Testis (tissue), 3 donors: ENCODE data around the gene TOP3B. TPM values are rescaled to one million over a fixed set of nuclear protein-coding genes. Genes with fewer than 3 reads are reported as not detected.

ENCODE experiments used
- DNase-seq: peaks from one replicate; pipeline ENCODE4 v3.0.0-alpha.2; 2019
- H3K27ac ChIP-seq, 2 donors: fragments of 200-600 bp; sonication (generic); one replicate each; pipeline ENCODE4 v1.5.1; 2019
- H3K27me3 ChIP-seq: fragments of 200-600 bp; sonication (generic); one replicate; pipeline ENCODE4 v1.5.1; 2019
- H3K36me3 ChIP-seq: fragments of 200-600 bp; sonication (generic); one replicate; pipeline ENCODE4 v1.5.1; 2017; ENCODE audit warnings: low read depth; ENCODE audit errors: missing control alignments
- H3K4me1 ChIP-seq: fragments of 200-600 bp; sonication (generic); one replicate; pipeline ENCODE4 v1.5.1; 2019
- H3K4me3 ChIP-seq, 2 donors: fragments of 200-600 bp; sonication (generic); one replicate each; pipeline ENCODE4 v1.5.1; 2017 to 2019
- H3K9me3 ChIP-seq: fragments of 200-600 bp; sonication (generic); one replicate; pipeline ENCODE4 v1.5.1; 2017
- POLR2A ChIP-seq: fragments of 450-650 bp; IDR thresholded peaks from one replicate; pipeline ENCODE4 v1.6.1; 2017; ENCODE audit warnings: antibody characterized with exemption, mild to moderate bottlenecking, moderate library complexity
- WGBS, 2 donors: methylation state at CpG; one replicate each; pipeline ENCODE4 v1.1.5; 2018; 5-methylcytosine and 5-hydroxymethylcytosine counted together
- intact Hi-C: fragments of 100-400 bp; cut with DNase I; formaldehyde crosslinking; loops from one replicate; pipeline ENCODE4 v1.15.1; 2023; ENCODE audit warnings: low total_unique reads
- polyA plus RNA-seq: library from polyadenylated mRNA; stranded (reverse); fragments of 350-450 nt; fragmentation: Illumina TruSeq; extraction: RNeasy Lipid Tissue Mini Kit (QIAGEN cat#74804); gene quantifications from one replicate; pipeline ENCODE4 v1.2.3, GENCODE V29; 2014; ENCODE audit warnings: low read depth, low replicate concordance; ENCODE audit not compliant: insufficient read depth
- total RNA-seq, 2 donors: library from RNA; depleted of rRNA; stranded (reverse); fragments of >200 nt; gene quantifications; one replicate each; pipeline ENCODE4 v1.2.3, GENCODE V29; 2016
- TF ChIP-seq, protein P1 (sequence below), 3 experiments: fragments of 450-650 bp in 2 of 3; fragments of 200-600 bp in 1 of 3; sonication (generic) in 1 of 3; IDR thresholded peaks; one replicate each; pipeline ENCODE4 v1.5.1; 2016 to 2019; ENCODE audit warnings: antibody characterized with exemption in 3 of 3, mild to moderate bottlenecking in 2 of 3, moderate library complexity in 1 of 3

Gene TOP3B
- total and polyA plus RNA-seq, 3 donors from 2014 or later = 19.1 to 70.5 (median 65.5) TPM

DNA sequence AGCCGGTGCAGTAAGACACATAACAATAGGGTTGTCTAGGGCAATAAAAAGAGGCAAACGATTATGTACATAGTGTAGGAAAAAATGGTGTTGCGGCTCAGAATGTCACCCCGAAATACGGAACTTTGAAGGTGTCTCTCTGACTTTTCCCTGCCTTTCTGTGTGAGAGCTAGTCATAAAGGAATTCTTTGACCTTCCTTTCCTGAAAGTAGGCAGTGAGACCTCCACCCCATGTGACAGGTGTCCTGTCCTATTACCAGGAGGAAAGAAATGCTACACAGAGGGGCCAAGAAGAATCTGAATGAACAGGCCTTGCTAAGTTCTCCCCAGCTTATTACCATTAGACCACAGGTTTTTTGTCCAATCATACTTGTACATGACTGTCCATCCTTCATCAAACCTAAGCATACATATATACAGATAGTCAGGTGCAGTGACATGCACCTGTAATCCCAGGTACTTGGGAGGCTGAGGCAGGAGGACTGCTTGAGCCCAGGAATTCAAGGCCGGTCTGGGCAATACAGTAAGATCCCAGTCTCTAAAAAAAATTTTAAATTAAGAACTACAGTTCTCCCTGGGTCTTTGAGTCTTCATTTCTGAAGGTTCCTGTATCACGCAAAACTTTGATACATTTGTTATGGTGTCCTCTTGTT, 16.1 kb upstream of the TOP3B start:
- Histone ChIP-seq H3K27me3 (no peaks in the 10 kb centered on the region), H3K9me3 (no peaks in the 10 kb centered on the region), H3K4me3 (no peak overlapping the region), H3K36me3 (no peaks in the 10 kb centered on the region), H3K27ac (no peak overlapping the region), H3K4me1 (no peaks in the 10 kb centered on the region)
- TF ChIP-seq, protein P1, sequence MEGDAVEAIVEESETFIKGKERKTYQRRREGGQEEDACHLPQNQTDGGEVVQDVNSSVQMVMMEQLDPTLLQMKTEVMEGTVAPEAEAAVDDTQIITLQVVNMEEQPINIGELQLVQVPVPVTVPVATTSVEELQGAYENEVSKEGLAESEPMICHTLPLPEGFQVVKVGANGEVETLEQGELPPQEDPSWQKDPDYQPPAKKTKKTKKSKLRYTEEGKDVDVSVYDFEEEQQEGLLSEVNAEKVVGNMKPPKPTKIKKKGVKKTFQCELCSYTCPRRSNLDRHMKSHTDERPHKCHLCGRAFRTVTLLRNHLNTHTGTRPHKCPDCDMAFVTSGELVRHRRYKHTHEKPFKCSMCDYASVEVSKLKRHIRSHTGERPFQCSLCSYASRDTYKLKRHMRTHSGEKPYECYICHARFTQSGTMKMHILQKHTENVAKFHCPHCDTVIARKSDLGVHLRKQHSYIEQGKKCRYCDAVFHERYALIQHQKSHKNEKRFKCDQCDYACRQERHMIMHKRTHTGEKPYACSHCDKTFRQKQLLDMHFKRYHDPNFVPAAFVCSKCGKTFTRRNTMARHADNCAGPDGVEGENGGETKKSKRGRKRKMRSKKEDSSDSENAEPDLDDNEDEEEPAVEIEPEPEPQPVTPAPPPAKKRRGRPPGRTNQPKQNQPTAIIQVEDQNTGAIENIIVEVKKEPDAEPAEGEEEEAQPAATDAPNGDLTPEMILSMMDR (IDR thresholded peaks at IDR 0.05) = no peak
- TF ChIP-seq POLR2A = no peak
- WGBS, 2 donors = 91 to 93% methylated on average over 7 of the region's 7 CpGs
- no peak for DNase-seq
- intact Hi-C loops = no loop called here

DNA sequence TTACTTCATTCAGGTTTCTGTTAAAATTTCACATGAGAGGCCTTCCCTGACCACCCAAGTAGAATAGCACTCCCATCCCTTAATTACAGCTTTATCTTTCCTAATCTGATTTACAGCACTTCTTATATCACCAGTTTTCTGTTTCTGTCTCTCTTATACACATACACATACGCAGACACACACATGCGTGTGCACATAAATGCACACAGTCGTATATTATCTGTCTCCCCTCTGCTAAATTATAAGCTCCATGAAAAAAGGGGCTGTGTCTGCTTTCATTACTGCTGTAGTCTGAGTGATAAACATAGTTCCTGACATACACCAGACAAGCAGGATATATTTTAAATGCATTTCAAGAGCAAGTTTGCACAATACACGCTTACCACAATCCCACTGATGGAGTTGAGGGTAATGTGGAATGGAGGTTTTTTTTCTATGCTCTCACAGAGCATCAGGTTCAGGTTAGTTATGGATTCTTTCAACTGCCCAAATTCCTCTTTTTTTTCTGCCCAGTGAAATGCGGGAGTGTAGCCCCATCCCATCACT, 13.7 kb upstream of the TOP3B start:
- no peaks in the 10 kb centered on the region for H3K4me1 ChIP-seq
- no peaks in the 10 kb centered on the region for H3K27me3 ChIP-seq
- no peaks in the 10 kb centered on the region for H3K9me3 ChIP-seq
- intact Hi-C loops = no loop called here
- no peak for DNase-seq
- H3K36me3 ChIP-seq = no peaks in the 10 kb centered on the region
- H3K4me3 ChIP-seq = no peak overlapping the region
- 86 to 89% methylated on average over 5 of the region's 5 CpGs for WGBS, 2 donors
- H3K27ac ChIP-seq = no peak overlapping the region
- TF ChIP-seq, protein P1 (IDR thresholded peaks at IDR 0.05) = no peak
- TF ChIP-seq POLR2A = no peak

GRCh38 chr22:21995660-21996059, 13.1 kb upstream of the TOP3B start:
- Histone ChIP-seq H3K27ac (no peak overlapping the region), H3K4me1 (no peaks in the 10 kb centered on the region), H3K27me3 (no peaks in the 10 kb centered on the region), H3K36me3 (no peaks in the 10 kb centered on the region), H3K9me3 (no peaks in the 10 kb centered on the region), H3K4me3 (no peak overlapping the region)
- WGBS, 2 donors = 89 to 95% methylated on average over 3 of the region's 3 CpGs
- TF ChIP-seq POLR2A = no peak
- TF ChIP-seq, protein P1 (IDR thresholded peaks at IDR 0.05) = no peak
- DNase-seq = no peak
- intact Hi-C loops = no loop called here

DNA sequence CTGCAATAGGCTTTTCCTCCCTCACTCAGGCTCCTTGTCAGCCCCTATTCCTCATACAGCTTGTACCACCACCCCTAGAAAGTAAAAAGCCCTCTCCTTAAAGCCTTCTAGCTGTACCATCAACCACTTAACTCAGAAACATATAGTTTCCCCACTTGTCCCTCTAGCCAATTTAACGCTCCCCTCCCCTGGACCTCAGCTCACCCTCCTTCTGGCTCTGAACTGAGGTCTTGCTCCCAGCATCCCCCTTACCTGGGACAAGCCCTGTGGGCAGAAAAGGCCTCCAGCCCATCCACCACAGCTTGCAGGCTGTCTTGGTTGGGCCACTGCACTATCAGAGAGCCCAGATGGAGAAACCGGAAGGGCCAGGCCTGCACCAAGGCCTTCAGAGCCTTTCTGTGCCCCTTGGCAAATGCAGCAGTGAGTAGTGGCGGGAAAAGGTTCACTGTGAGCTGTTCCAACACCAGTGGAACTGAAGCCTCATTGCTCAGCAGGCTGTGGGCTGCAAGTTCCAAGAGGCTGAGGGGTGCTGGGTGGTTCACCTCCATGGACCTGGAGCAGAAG, 12.4 kb upstream of the TOP3B start:
- Histone ChIP-seq H3K4me3 (no peak overlapping the region), H3K27me3 (no peaks in the 10 kb centered on the region), H3K27ac (no peak overlapping the region), H3K36me3 (no peaks in the 10 kb centered on the region), H3K4me1 (no peaks in the 10 kb centered on the region), H3K9me3 (no peaks in the 10 kb centered on the region)
- intact Hi-C loops = no loop called here
- 100% methylated on average over 3 of the region's 3 CpGs for WGBS, 2 donors
- TF ChIP-seq, protein P1 (IDR thresholded peaks at IDR 0.05) = no peak
- no peak for DNase-seq
